GM12878 (cell line): ENCODE data around the gene QPRT.

Experiments
- CEBPB ChIP-seq, 2 experiments: fragments of 150-350 bp in 1 of 2; IDR thresholded peaks; 2 replicates each; pipeline ENCODE4 v1.6.1; 2012 to 2014; ENCODE audit warnings: low read depth in 2 of 2, low read length in 2 of 2, borderline replicate concordance in 1 of 2, inconsistent platforms in 1 of 2
- EZH2 ChIP-seq: IDR thresholded peaks from 2 replicates; pipeline ENCODE4 v1.6.1; 2012; ENCODE audit warnings: low read depth, mild to moderate bottlenecking, control low read depth, inconsistent platforms, low read length, borderline replicate concordance; ENCODE audit not compliant: control insufficient read depth
- GATAD2B ChIP-seq: fragments of 450-650 bp; conservative IDR thresholded peaks from 2 replicates; pipeline ENCODE4 v1.6.1; 2017; ENCODE audit warnings: low read depth, mild to moderate bottlenecking, moderate library complexity
- KDM1A ChIP-seq: fragments of 200-600 bp; sonication (generic); IDR thresholded peaks from 2 replicates; pipeline ENCODE4 v1.6.1; 2016; ENCODE audit warnings: borderline replicate concordance
- POLR2A ChIP-seq: IDR thresholded peaks from 2 replicates; pipeline ENCODE4 v1.6.1; 2011; ENCODE audit warnings: low read depth, mild to moderate bottlenecking, low read length
- POLR2AphosphoS5 ChIP-seq: IDR thresholded peaks from 2 replicates; pipeline ENCODE4 v1.6.1; 2011; ENCODE audit warnings: mild to moderate bottlenecking, low read length, inconsistent platforms
- TARDBP ChIP-seq: IDR thresholded peaks from 2 replicates; pipeline ENCODE4 v1.6.1; 2016; ENCODE audit warnings: borderline replicate concordance
- TF ChIP-seq, protein P1 (sequence below): IDR thresholded peaks from 2 replicates; pipeline ENCODE4 v1.6.1; 2012; ENCODE audit warnings: low read depth, low read length, improper control_type of control experiment

DNA sequence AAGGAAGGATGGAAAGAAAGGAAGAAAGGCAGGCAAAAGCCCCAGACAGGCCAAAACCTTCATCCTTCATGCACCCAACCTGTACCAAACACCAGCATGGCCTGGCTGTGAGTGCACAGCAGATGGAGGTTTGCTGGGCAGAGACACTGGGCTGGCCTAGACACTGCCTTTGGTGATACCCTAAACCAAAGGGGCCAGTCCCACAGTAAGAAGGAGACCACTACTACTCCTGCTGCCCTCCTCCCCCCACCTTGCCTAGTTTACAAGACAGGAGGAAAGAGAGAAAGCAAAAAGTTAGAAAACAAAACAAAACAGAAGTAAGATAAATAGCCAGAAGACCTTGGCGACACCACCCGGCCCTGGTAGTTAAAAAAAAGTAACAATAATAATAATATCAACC lies 19.1 kb downstream of the QPRT start:
- TF ChIP-seq POLR2AphosphoS5: no peak
- TF ChIP-seq, protein P1, sequence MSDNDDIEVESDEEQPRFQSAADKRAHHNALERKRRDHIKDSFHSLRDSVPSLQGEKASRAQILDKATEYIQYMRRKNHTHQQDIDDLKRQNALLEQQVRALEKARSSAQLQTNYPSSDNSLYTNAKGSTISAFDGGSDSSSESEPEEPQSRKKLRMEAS: no peak
- TF ChIP-seq EZH2: no peak
- no peak for TF ChIP-seq TARDBP
- no peak for TF ChIP-seq CEBPB (IDR thresholded peaks at IDR 0.05; ENCODE audit: borderline replicate concordance in 1 of 2, low read depth in 2 of 2, low read length in 2 of 2)
- TF ChIP-seq POLR2A: no peak
- no peak for TF ChIP-seq KDM1A
- TF ChIP-seq GATAD2B: no peak
